Measurements from ENCODE around the gene PPIF.

DNA sequence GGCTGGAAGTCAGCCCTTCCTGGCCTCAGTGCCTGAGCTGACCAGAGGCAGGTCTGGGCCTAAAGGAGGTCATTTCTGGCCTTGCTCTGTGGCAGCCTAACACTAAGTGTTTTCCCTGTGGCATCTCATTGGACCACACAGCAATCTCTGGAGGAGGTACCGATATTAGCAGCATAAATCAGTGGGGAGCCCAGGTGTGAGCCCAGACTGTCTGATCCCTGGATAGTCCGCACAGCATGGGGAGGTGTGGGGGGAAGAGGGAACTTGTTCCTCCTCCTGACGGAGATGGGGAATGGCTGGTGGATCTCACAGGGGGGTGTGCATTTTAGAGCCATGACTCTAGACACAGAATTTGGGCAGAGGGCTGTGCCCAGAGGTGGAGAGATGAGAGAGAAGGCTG is 11.0 kb upstream of the PPIF start:
- TF ChIP-seq, protein P1, sequence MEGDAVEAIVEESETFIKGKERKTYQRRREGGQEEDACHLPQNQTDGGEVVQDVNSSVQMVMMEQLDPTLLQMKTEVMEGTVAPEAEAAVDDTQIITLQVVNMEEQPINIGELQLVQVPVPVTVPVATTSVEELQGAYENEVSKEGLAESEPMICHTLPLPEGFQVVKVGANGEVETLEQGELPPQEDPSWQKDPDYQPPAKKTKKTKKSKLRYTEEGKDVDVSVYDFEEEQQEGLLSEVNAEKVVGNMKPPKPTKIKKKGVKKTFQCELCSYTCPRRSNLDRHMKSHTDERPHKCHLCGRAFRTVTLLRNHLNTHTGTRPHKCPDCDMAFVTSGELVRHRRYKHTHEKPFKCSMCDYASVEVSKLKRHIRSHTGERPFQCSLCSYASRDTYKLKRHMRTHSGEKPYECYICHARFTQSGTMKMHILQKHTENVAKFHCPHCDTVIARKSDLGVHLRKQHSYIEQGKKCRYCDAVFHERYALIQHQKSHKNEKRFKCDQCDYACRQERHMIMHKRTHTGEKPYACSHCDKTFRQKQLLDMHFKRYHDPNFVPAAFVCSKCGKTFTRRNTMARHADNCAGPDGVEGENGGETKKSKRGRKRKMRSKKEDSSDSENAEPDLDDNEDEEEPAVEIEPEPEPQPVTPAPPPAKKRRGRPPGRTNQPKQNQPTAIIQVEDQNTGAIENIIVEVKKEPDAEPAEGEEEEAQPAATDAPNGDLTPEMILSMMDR (IDR thresholded peaks at IDR 0.05): no peak
- TF ChIP-seq EZH2 (IDR thresholded peaks at IDR 0.05): no peak
- TF ChIP-seq EZH2phosphoT487 (IDR thresholded peaks at IDR 0.05): no peak

Measured in neural progenitor cell (in vitro differentiated cells).